Mesodermal cell (in vitro differentiated cells): Measurements from ENCODE around the gene IAPP. TPM values are rescaled to one million over a fixed set of nuclear protein-coding genes. Genes with fewer than 3 reads are reported as not detected.

Source experiments
- H3K27ac ChIP-seq: 2 replicates; pipeline ENCODE4 v1.7.0; 2013; ENCODE audit warnings: mild to moderate bottlenecking, low read depth, low read length, moderate library complexity; ENCODE audit not compliant: severe bottlenecking
- H3K36me3 ChIP-seq: 2 replicates; pipeline ENCODE4 v1.7.1; 2013; ENCODE audit warnings: mild to moderate bottlenecking, low read length, moderate library complexity; ENCODE audit not compliant: control insufficient read depth, insufficient read depth
- H3K4me1 ChIP-seq: one replicate; pipeline ENCODE4 v1.7.1; 2013; ENCODE audit warnings: mild to moderate bottlenecking, low read length; ENCODE audit not compliant: insufficient read depth, control insufficient read depth, poor library complexity, severe bottlenecking
- H3K4me3 ChIP-seq: 2 replicates; pipeline ENCODE4 v1.7.0; 2013; ENCODE audit warnings: low read length, control low read depth, mild to moderate bottlenecking; ENCODE audit not compliant: insufficient read depth, poor library complexity, severe bottlenecking; ENCODE audit errors: extremely low read depth
- H3K9me3 ChIP-seq: 2 replicates; pipeline ENCODE4 v1.7.1; 2013; ENCODE audit warnings: mild to moderate bottlenecking, low read length, moderate library complexity; ENCODE audit not compliant: control insufficient read depth
- WGBS, 2 experiments: methylation state at CpG; one replicate each; pipeline ENCODE4 v1.1.5; 2013; ENCODE audit warnings: missing lambda C conversion rate in 2 of 2; ENCODE audit not compliant: insufficient coverage in 2 of 2; 5-methylcytosine and 5-hydroxymethylcytosine counted together
- polyA plus RNA-seq, 2 experiments: library from polyadenylated mRNA; stranded (reverse); fragments of 50-300 nt; gene quantifications; one replicate each; pipeline ENCODE4 v1.2.3, GENCODE V29; 2013

The IAPP gene
- not detected for polyA plus RNA-seq (2013, experiment 1 of 2)
- polyA plus RNA-seq (2013, experiment 2 of 2): not detected

- Histone ChIP-seq H3K9me3 (no peaks in the 10 kb centered on the region), H3K36me3 (no peaks in the 10 kb centered on the region), H3K4me3 (no peak within 1 kb of the TSS), H3K4me1 (no peaks in the 10 kb centered on the region), H3K27ac (no peak within 1 kb of the TSS)
- 89 to 100% methylated on average over 1 to 2 of the region's 2 CpGs for WGBS, 2 experiments
Observed at GRCh38 chr12:21372602-21373001, at the start of gene IAPP. TSS of gene IAPP (plus strand) at chr12:21372902. CDS start at chr12:21373352, 450 bp downstream.

GRCh38 chr12:21323736-21324135, 49.0 kb upstream of the IAPP start:
- no peak overlapping the region for H3K27ac ChIP-seq
- no peaks in the 10 kb centered on the region for H3K36me3 ChIP-seq
- peaks cover 9% of the 10 kb centered on the region for H3K9me3 ChIP-seq
- H3K4me3 ChIP-seq: no peak overlapping the region
- no peaks in the 10 kb centered on the region for H3K4me1 ChIP-seq
- WGBS, 2 experiments: 60% methylated on average over 1 of the region's 2 CpGs; no CpG with 5 or more reads in 1 of the 2 experiments

- H3K27ac ChIP-seq: no peak overlapping the region
- no peak overlapping the region for H3K4me3 ChIP-seq
- no CpG with 5 or more reads among the region's 1 CpG for WGBS, 2 experiments
- H3K4me1 ChIP-seq: no peaks in the 10 kb centered on the region
- H3K9me3 ChIP-seq: peaks cover 15% of the 10 kb centered on the region
- no peaks in the 10 kb centered on the region for H3K36me3 ChIP-seq
Observed at GRCh38 chr12:21324551-21324950, 48.2 kb upstream of the IAPP start.

GRCh38 chr12:21328578-21328977, 44.1 kb upstream of the IAPP start:
- Histone ChIP-seq H3K27ac (no peak overlapping the region), H3K4me1 (no peaks in the 10 kb centered on the region), H3K9me3 (peaks cover 27% of the 10 kb centered on the region), H3K4me3 (no peak overlapping the region), H3K36me3 (no peaks in the 10 kb centered on the region)

GRCh38 chr12:21330682-21331253, 41.9 kb upstream of the IAPP start:
- peaks cover 27% of the 10 kb centered on the region for H3K9me3 ChIP-seq
- WGBS, 2 experiments: 80 to 89% methylated on average over 1 of the region's 1 CpG
- no peak overlapping the region for H3K4me3 ChIP-seq

GRCh38 chr12:21334771-21335325, 37.9 kb upstream of the IAPP start, which contains the start of gene SLCO1A2:
TSS of gene SLCO1A2 (minus strand) at chr12:21334917. CDS start at chr12:21334647, 270 bp downstream.
- no peak within 1 kb of the TSS for H3K27ac ChIP-seq
- H3K36me3 ChIP-seq: no peaks in the 10 kb centered on the region
- no CpG with 5 or more reads among the region's 3 CpGs for WGBS, 2 experiments
- no peak within 1 kb of the TSS for H3K4me3 ChIP-seq
- no peaks in the 10 kb centered on the region for H3K4me1 ChIP-seq
- H3K9me3 ChIP-seq: peaks cover 13% of the 10 kb centered on the region

More at GRCh38 chr12:21330682-21331253, 41.9 kb upstream of the IAPP start:
- Histone ChIP-seq H3K4me1 (no peaks in the 10 kb centered on the region), H3K27ac (no peak overlapping the region), H3K36me3 (no peaks in the 10 kb centered on the region)

GRCh38 chr12:21336656-21337055, 36.0 kb upstream of the IAPP start:
- Histone ChIP-seq H3K4me1 (no peaks in the 10 kb centered on the region), H3K4me3 (no peak overlapping the region), H3K9me3 (peaks cover 5% of the 10 kb centered on the region), H3K27ac (no peak overlapping the region), H3K36me3 (no peaks in the 10 kb centered on the region)
- WGBS, 2 experiments: 83 to 86% methylated on average over 4 of the region's 5 CpGs

- H3K36me3 ChIP-seq: no peaks in the 10 kb centered on the region
- H3K9me3 ChIP-seq: no peaks in the 10 kb centered on the region
- no peaks in the 10 kb centered on the region for H3K4me1 ChIP-seq
- H3K27ac ChIP-seq: no peak overlapping the region
- H3K4me3 ChIP-seq: no peak overlapping the region
Observed at GRCh38 chr12:21337453-21337852, 35.2 kb upstream of the IAPP start.

GRCh38 chr12:21337959-21338744, 34.5 kb upstream of the IAPP start:
- Histone ChIP-seq H3K36me3 (no peaks in the 10 kb centered on the region), H3K9me3 (no peaks in the 10 kb centered on the region), H3K4me3 (no peak overlapping the region), H3K4me1 (no peaks in the 10 kb centered on the region), H3K27ac (no peak overlapping the region)
- 84 to 93% methylated on average over 5 to 6 of the region's 6 CpGs for WGBS, 2 experiments

- Histone ChIP-seq H3K27ac (no peak overlapping the region), H3K4me3 (no peak overlapping the region), H3K9me3 (no peaks in the 10 kb centered on the region), H3K36me3 (no peaks in the 10 kb centered on the region), H3K4me1 (no peaks in the 10 kb centered on the region)
- whole genome bisulfite sequencing, 2 experiments: 89% methylated on average over 1 of the region's 1 CpG; no CpG with 5 or more reads in 1 of the 2 experiments
Observed at GRCh38 chr12:21339921-21340320, 32.8 kb upstream of the IAPP start.

- H3K4me1 ChIP-seq: no peaks in the 10 kb centered on the region
- H3K27ac ChIP-seq: no peak overlapping the region
- H3K9me3 ChIP-seq: no peaks in the 10 kb centered on the region
- H3K4me3 ChIP-seq: no peak overlapping the region
- H3K36me3 ChIP-seq: no peaks in the 10 kb centered on the region
- 49 to 86% methylated on average over 2 to 3 of the region's 6 CpGs for WGBS, 2 experiments
Observed at GRCh38 chr12:21340403-21340802, 32.3 kb upstream of the IAPP start.
